GM19372 (cell line): ENCODE data around the gene ANKRD7.

ENCODE experiments used
- ATAC-seq: cut with Tn5 transposase; IDR thresholded peaks from one replicate; pipeline ENCODE4 v1.9.1; 2021; ENCODE audit warnings: mild to moderate bottlenecking, low read depth, moderate library complexity; ENCODE audit not compliant: unreplicated experiment

ANKRD7 gene, protein sequence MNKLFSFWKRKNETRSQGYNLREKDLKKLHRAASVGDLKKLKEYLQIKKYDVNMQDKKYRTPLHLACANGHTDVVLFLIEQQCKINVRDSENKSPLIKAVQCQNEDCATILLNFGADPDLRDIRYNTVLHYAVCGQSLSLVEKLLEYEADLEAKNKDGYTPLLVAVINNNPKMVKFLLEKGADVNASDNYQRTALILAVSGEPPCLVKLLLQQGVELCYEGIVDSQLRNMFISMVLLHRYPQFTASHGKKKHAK

DNA sequence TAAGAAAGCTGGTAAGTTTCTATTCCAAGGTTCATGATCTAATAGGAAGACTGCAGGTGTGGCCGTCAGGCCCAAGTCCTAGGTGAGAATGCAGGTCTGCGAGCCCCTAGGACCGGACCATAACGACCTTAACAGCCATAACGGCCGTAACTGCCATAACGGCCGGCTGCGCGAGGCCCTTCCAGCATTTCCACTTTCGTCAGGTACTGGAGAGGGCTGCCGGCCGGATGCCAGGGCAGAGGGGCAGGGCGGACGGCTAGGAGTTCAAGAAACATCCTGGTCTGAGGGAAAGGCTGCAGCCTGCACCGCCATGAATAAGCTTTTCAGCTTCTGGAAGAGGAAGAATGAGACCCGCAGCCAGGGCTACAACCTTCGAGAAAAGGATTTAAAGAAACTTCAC lies at the start of gene ANKRD7:
Gene ANKRD7, plus strand, starts transcription at position 184 of the 400 bp plus-strand sequence. Its CDS starts 127 bp downstream, at position 311.
- ATAC-seq = no peak

DNA sequence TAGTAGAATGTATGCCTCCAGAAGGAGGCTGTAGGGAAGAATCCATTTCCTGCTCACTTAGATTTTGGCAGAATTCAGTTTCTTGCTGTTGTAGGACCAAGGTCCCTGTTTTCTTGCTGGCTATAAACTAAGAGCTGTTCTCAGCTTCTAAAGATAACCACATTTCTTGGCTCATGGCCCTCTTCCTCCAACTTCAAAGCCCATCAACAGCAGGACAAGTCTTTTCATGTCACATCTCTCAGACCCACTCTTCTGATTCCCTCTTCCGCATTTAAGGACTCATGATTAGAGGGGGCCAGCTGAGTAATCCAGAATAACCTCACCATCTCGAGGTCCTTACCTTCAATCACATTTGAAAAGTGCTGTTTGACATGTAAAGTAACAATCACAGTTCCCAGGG lies 48.8 kb upstream of the ANKRD7 start:
- ATAC-seq = no peak

DNA sequence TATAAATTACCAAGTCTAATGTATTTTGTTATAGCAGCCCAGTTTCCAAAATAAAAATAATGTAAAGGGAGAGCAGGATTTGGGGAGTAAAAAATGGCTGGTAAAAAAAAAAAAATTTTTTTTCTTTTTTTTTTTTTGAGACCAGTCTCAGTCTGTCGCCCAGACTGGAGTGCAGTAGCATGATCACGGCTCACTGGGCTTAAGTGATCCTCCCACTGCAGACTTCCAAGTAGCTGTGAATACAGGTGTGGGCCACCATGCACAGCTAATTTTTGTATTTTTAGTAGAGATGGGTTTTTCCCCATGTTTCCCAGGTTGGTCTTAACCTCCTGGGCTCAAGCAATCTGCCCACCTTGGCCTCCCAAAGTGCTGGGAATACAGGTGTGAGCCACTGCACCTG lies 45.3 kb upstream of the ANKRD7 start:
- no peak for ATAC-seq

DNA sequence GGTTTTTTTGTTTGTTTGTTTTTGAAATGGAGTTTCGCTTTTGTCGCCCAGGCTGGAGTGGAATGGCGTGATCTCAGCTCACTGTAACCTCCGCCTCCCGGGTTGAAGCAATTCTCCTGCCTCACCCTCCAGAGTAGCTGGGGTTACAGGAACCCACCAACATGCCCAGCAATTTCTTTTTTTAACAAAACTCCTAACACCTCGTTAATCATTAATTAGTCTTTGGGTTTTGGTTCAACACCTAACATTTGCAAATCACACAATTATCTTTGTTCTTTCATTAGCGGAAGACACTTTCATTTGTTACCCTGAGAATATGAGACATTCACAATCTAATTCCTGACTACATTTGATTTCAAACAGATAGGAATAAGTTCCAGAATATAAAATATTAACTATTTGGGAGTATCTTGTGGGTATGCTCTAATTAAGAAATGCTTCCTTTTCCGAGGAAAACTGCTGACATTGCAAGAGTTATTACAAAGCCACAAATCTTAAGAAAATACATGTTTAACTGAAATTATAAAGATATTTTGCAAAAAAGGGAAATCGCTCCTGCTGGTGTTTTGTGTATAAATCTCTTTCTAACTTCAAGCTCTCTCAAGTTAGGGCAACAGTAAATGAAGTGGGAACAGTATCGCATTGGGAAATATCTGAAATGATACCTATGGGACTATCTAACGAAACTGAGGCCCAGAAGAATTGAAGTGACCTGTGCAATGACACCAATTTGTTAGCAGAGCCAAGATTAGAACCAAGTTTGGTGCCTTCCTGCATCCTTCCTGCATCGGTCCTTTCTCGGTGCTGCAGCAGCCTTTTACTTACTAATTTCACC lies 41.7 kb upstream of the ANKRD7 start:
- no peak for ATAC-seq

DNA sequence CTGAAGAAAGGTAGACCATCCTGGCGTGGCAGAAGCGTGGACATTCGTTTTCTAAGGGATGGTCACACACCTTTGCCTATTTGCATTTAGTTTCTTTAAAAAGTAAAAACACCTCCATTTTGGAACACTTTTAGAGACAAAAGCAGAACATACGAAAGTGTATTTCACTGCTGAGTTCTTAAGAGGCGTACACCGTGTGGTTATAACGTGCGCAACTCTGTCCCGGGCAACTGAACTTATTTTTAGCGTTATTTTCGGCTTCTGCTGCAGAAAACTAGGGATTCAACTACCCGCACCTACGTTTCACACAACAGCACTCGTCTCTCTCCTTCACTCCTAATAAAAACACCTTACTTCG lies 41.1 kb upstream of the ANKRD7 start:
- peak; percentile 7 for ATAC-seq

DNA sequence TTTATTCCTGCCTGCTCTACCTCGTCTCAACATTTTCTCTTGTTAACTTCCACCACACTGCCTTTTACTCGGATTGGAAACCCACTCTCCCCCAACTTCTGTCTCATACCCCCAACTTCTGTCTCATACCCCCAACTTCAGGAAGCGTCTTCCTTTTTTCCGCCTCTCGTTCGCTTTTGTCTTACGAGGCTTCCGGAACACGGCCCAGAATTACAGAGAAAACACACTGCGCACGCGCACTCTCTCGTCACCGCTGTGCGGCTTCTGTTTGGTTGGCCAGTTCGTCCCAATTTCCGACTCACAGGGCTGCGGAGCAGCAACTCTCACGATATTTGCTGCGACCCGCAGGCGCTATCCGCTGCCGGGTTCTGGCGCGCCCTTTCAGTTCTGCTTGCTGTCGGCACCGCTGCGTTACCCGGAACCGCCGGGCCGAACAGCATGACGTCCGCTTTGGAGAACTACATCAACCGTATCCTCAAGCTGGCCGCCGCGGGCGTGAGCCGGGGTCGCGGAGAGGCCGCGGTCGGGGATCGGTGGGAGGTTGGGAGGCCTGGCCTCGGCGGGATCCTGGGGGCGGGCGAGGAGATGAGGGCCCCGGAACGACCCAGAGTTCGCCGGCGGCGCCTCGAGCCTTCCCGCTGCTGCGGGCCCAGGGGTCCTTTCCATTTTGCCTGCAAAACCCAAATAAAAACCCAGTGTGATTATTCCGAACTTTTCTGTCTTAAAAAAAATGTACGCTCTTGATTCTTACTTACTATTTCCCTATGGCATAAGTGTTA lies 40.5 kb upstream of the ANKRD7 start, which contains the start of gene LSM8:
Gene LSM8, plus strand, starts transcription at position 379 of the 779 bp plus-strand sequence. Its CDS starts 60 bp downstream, at position 439.
- ATAC-seq = peak; percentile 98

DNA sequence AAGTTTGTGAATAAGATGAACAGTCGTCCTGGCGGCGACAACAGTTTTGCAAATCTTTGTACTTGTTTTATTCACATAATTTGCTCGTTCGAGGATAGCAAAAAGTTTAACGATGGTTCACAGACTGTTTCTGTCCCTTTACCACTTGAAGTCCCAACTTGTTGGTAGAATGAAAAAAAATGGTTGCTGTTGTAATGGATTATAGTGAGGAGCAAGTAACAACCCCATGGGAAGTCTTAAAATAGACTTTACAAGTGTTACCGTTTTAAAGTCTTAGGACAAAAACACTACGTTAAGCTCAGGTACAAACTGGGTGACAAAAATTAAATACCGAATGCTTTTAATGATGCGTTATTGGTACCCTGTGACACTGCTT lies 40.0 kb upstream of the ANKRD7 start:
- no peak for ATAC-seq

DNA sequence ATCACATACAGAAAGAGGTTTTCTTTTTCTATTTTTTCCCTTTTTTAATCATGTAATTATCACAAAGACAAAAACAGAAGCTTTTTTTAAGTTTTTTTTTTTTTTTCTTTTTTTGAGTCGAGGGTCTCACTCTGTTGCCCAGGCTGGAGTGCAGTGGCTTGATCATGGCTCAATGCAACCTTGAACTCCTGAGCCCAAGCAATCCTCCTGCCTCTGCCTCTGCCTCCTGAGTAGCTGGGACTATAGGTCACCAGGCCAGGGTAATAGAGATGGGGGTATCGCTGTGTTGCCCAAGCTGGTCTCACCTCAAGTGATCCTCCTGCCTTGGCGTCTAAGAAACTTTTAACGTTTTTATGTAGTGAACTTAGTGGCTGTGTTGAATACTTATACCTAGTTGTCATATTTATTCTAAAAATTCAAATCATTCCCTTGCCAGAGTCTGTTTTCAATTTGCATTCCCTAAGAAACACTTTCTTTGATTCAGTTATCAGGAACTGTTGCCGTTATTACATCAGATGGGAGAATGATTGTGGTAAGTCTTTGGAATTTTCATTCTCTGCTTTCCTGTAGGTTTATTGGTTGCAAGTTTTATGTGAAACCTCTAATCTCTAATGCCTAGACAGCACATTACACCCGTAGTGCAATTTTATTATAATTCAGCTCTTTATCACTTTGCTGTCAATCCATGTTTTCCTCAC lies 39.2 kb upstream of the ANKRD7 start:
- no peak for ATAC-seq

DNA sequence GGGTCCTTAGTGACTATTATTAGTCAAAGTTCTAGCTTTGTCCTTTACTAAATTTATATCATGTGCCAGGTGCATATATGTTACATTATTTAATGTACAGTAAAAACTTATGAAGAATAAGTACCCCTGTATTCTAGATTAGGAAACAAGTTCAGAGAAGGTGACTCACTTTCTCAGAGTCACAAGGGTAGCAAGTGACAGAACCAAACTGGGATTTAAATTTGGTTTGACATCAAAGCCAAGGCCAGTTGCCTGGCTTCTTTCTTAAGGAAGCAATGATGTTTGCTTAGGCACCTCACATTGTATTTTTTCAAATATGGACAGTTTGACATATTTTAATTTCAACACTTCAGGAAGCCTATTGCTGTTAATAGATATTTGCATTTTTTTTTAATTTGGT lies 38.0 kb upstream of the ANKRD7 start:
- no peak for ATAC-seq

DNA sequence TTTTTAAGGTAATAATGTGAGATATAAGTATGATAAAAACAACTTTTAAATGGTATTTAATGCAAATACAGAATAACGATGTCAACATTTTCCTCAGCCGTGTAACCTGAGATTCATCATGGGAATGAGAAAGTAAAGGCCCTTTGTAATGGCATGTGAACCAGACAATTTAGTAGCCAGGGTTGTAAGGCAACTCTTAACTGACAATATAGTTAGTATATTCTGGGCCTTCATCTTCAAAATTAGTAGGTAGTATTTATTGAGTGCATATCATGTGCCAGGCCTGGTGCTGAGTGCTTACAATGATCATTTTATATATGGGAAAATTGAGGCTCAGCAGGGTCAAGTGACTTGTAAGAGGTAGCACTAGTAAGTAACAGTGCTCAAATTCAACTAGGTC lies 29.9 kb upstream of the ANKRD7 start:
- ATAC-seq = no peak

DNA sequence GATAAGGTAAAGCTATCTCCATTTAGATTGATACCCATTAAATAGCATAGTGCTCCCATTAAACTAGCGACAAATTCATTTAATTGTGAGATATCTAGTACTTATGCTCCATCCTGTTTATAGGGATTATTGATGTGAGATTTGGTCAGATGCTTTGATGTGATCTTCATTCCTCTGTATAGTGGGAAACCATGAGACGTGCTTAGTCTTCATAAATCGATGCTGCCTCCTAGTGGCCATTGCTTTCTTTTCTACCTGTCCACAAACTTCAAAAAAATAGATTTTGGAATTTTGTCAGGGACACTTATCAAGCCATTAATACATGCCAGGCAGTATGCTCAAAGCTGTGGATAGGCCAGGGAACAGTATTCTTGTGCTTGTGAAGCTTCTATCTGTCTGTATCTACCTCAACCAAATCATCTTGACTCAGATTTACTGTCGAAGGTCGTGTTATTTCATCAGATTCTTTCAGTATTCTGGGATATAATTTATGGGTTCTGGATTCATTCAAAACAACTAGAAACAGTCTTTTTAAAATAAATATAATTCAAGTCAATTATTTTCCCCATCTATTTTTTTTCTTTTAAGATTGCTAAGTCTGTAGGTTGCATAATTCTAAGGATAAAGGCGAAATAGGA lies 28.5 kb upstream of the ANKRD7 start:
- ATAC-seq = peak; percentile 79

DNA sequence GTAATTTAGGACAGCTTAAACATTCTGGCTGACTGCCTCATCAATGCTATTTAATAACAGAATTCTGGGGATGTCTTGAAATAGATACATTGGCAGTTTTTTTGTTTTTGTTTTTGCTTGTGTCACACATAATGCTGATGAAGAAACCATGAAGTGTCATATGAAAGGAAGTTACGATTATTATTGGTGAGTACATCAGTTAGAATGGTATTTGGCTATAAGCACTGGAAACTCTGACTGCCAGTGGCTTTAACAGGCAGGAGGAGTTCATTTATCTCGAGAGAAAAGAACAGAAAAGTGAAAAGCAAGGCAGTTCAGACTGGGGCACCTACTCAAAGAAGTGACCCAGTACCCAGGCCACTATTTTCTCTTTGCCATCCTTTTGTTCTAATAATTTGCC lies 22.4 kb upstream of the ANKRD7 start:
- no peak for ATAC-seq

DNA sequence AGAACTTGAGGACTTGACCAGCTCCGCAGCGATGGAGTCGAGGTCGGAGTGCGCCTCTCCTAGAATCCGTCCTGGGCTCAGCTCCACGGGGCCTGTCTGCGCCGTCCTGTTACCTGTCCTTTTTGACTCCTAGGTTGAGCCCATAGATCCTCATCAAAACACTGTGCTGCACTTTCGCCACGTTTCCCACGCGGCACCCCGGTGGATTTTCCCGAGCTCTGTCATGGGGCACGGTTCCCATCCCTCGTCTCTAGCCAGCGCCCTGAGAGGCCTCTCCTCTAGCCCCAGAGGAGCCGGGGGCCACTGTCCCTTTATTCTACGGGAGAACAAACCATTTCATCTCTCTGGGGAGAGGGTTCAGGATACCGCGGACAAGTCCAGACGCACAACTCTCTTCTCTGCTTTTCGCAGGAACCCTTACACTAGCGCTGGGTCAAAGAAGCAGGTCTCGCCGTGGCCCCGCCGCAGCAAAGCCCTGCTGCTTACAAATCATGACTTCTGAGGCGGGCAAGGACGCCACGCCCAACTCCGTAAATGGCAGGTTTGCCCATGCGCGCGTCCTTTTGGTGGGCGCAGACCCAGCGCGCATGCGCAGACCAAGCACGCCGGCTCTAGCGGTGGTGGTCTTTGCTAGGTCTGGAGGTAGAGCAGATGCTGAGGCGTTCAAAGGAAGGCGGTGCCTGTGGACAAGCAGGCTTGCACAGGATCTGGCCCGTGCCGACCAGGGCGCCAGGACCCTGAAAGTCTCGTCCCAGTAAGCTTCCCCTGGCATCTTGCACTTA lies 10.3 kb upstream of the ANKRD7 start:
- peak; percentile 97 for ATAC-seq

DNA sequence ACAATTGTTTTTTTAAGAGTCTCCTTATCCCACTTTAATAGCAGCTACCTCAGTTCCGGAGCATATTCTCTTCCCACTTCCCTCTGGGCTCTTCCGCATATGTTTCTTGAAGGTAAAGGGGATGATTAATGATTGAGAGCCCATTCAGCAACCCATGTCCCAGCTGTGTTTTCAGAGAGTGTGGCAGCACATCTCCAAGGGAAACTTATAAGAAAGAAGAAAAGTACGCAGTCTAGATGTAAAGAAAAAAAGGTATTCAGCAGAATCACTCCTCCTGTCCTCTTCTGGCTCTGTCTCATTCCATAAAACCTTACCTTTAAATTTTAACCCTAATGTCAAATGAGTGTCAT lies 9.7 kb upstream of the ANKRD7 start:
- peak; percentile 1 for ATAC-seq

DNA sequence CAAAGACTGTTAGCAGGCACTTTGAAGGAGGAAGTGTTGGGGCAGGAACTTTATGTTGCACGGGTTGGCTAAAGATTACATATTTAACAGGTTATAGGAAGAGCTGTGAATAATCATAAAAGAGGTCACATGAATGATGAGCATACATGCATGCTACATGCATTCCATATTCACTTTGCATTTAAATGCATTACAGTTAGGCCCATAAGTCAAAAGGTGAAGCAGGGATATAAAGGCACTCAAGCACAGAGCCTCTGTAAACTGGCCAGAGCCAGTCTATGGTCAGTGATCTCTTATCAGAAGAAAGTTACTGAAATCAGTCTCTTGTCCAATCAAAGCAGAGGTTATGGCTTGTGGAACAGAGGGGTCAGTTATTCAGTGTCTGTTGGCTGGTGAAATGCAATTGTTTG lies 7.3 kb upstream of the ANKRD7 start:
- ATAC-seq = no peak

DNA sequence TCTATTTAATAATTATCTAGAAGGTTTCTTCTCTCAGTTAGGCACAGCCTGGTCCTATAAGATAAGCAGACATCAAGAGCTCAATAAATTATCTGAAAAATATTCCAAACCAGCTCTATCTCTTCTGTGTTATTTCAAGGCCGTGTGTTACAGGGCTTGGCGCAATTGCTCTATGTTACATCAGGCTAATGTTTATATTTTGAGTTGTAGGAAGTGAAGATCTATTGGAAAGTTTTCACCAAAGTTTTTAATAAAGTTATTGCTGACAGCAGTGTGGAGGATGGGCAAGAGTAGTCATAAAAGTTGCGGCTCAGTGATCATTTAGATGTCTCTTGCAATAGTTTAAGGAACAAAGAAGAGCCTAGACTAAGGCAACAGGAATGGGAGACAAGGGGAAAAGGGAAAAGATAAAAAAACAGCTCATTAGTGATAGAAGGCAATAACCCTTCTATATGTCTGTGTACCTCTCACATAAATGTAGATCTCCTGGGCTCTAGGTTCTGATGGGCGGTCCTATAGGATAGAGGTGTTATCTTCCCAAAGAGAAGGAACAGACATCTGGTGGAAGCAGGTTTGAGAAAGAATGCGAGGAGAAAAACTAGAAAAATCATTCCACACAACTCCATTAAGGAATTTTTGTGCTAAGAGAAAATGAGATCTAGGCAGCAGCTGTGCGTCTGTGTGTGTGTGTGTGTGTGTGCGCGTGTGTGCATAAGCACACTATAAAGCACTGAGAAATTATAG lies 5.9 kb upstream of the ANKRD7 start:
- ATAC-seq = no peak

DNA sequence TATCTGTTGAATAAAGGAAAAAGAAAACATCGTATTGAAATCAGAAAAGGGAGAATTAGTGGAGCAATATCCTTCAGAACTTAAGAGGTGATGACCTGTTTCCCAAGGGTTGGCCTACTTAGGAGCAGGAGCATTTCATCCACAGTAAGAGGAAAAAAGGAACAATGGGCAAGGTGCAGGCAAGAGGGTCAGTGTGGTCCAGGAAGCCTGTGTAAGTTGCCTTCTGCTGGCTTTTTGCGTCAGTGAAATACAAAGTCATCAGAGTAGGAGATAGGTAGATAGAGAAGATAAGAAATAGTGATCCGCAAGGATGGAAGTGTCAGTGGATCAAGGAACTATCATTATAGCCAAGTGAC lies 5.4 kb upstream of the ANKRD7 start:
- no peak for ATAC-seq

DNA sequence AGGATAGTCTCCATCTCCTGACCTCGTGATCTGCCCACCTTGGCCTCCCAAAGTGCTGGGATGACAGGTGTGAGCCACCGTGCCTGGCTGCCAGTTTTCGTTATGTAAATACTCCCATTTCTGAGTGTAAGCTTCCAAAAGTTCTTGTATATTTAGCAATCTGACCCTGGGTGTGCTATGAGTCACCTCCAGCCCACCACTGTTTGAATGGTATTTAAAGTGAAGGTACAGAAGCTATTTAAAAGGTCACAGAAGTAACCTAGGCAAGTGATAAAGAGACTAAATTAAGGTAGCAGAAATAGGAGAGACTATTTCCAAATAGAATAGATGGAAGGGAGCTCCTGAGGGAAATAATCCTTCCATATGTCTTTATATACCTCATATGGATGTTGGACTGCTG lies 3.9 kb upstream of the ANKRD7 start:
- ATAC-seq = no peak

DNA sequence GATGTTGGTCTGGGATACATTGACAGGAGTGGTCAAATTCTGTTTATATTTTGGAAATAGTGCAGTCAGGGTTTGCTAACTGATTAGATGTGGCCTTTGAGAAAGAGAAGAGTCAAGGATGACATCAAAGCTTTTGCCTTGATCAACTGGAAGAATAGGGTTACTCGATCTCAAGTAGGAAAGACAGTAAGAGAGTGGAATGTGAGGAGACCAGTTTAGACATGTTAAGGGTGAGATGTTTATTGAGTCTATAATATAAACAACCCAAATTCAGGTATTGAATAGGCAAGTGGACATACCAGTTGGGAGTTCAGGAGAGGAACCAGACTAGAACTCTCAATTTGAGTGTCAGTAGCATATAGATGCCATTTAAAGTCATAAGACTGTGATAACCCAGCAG lies 1.9 kb upstream of the ANKRD7 start:
- ATAC-seq = no peak
